Ovary (tissue), 9 donors: ENCODE measurements around the gene THEMIS. TPM values are rescaled to one million over a fixed set of nuclear protein-coding genes. Genes with fewer than 3 reads are reported as not detected.

Experiments
- DNase-seq, 5 donors: peaks; one replicate each; pipeline ENCODE4 v3.0.0-alpha.2; 2019 to 2020
- H3K27ac ChIP-seq, 2 donors: fragments of 200-600 bp; one replicate each; pipeline versions ENCODE4 v1.5.1 to v1.8.0; 2019 to 2022
- H3K27me3 ChIP-seq: fragments of 200-600 bp; one replicate; pipeline ENCODE4 v1.8.0; 2022
- H3K36me3 ChIP-seq: fragments of 200-600 bp; sonication (generic); one replicate; pipeline ENCODE4 v1.5.1; 2019
- H3K4me1 ChIP-seq: one replicate; pipeline ENCODE4 v1.8.1; 2013; ENCODE audit warnings: mild to moderate bottlenecking, moderate library complexity; ENCODE audit not compliant: insufficient read depth
- H3K4me3 ChIP-seq: fragments of 200-600 bp; sonication (generic); one replicate; pipeline ENCODE4 v1.5.1; 2017
- H3K9me3 ChIP-seq, 2 donors: fragments of 200-600 bp in 1 of 2; sonication (generic) in 1 of 2; one replicate each; pipeline versions ENCODE4 v1.5.1 to v1.8.1; 2013 to 2019; ENCODE audit warnings: mild to moderate bottlenecking in 1 of 2, moderate library complexity in 1 of 2
- EP300 ChIP-seq: sonication (generic); formaldehyde crosslinking; IDR thresholded peaks from one replicate; pipeline ENCODE4 v1.6.1; 2017; ENCODE audit warnings: antibody characterized with exemption
- POLR2A ChIP-seq: fragments of 450-650 bp; IDR thresholded peaks from one replicate; pipeline ENCODE4 v1.6.1; 2017; ENCODE audit warnings: antibody characterized with exemption, mild to moderate bottlenecking, moderate library complexity
- WGBS, 3 donors: extraction: QIAGEN DNeasy Blood & Tissue Kit in 1 of 3; methylation state at CpG; one replicate each; pipeline versions ENCODE4 v1.1.5 to v1.1.7; 2013 to 2017; 5-methylcytosine and 5-hydroxymethylcytosine counted together
- intact Hi-C, 4 donors: fragments of 100-400 bp; cut with DNase I; formaldehyde crosslinking; loops; one replicate each; pipeline versions ENCODE4 v1.11.0 to v1.15.1; 2022 to 2023
- polyA plus RNA-seq, 2 donors: library from polyadenylated mRNA; stranded (reverse); fragments of 200-250 nt in 1 of 2; fragments of 350-450 nt in 1 of 2; fragmentation: Illumina TruSeq in 1 of 2; extraction: RNeasy Lipid Tissue Mini Kit (QIAGEN cat#74804) in 1 of 2; gene quantifications; one replicate each; pipeline ENCODE4 v1.2.3, GENCODE V29; 2013 to 2014
- total RNA-seq, 7 donors: library from RNA; depleted of rRNA in 2 of 7; stranded (reverse); fragments of >200 nt in 2 of 7; fragmentation: NEBNext Ultra II Directional in 3 of 7; extraction: Animal tissue kit (Norgen Biotek cat#: 25700) in 3 of 7; gene quantifications; one replicate each; pipeline versions ENCODE4 v1.1.0 to v1.2.4, GENCODE V29; 2016 to 2023
- TF ChIP-seq, protein P1 (sequence below), 3 donors: fragments of 450-650 bp in 2 of 3; fragments of 200-600 bp in 1 of 3; IDR thresholded peaks; one replicate each; pipeline versions ENCODE4 v1.5.1 to v1.8.0; 2016 to 2022; ENCODE audit warnings: antibody characterized with exemption in 3 of 3, mild to moderate bottlenecking in 1 of 3
- donor health status: DM: no; HTN: no; CAD: no; lungs with moderate emphysema.
- donor health status: DM: no; HTN: no; CAD: no.
- donor health status: Bipolar disorder and iron deficiency.
- donor health status: DM: yes; HTN: yes; CAD: no.
- donor health status: DM: no; HTN: no; CAD: no.
- donor health status: DM: yes; HTN: yes; CAD: no.

THEMIS gene
- total and polyA plus RNA-seq, 9 donors: 0.05 to 0.87 (median 0.40) TPM; not detected in 1

DNA sequence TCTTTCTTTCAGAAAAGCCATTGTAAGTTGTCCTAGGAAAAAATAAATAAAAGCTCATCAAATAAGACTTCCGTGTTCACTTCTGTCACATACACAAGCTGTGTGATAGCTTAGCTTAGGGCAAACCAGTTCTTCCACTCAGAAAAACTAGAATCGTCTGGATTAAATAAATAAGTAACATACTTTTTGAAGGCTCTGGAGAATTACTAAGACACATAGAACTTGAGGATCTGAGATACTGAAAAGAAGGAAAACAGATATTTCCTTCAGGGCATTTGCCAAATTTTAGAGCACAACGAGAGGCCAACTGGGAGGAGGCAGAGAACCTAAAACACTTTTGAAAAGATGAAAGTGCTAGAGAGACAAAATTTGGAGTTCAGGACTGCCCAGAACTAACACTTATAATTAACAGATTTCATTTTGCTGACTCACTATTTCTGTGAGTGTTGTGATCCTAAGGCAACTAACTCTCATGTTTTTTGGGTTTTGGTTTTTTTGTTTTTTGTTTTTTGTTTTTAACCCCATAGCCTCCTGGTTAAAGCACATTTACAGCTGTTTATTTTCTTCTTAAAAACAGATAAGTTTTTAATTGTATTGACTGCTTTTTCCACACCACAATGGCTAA is 38.7 kb upstream of the THEMIS start:
- H3K27ac ChIP-seq: peak overlapping the region in 1 of 2 donors; percentile 17
- DNase-seq: no peak
- no peaks in the 10 kb centered on the region for H3K9me3 ChIP-seq
- no peak overlapping the region for H3K4me3 ChIP-seq
- no peaks in the 10 kb centered on the region for H3K27me3 ChIP-seq
- H3K36me3 ChIP-seq: no peaks in the 10 kb centered on the region
- TF ChIP-seq, protein P1, sequence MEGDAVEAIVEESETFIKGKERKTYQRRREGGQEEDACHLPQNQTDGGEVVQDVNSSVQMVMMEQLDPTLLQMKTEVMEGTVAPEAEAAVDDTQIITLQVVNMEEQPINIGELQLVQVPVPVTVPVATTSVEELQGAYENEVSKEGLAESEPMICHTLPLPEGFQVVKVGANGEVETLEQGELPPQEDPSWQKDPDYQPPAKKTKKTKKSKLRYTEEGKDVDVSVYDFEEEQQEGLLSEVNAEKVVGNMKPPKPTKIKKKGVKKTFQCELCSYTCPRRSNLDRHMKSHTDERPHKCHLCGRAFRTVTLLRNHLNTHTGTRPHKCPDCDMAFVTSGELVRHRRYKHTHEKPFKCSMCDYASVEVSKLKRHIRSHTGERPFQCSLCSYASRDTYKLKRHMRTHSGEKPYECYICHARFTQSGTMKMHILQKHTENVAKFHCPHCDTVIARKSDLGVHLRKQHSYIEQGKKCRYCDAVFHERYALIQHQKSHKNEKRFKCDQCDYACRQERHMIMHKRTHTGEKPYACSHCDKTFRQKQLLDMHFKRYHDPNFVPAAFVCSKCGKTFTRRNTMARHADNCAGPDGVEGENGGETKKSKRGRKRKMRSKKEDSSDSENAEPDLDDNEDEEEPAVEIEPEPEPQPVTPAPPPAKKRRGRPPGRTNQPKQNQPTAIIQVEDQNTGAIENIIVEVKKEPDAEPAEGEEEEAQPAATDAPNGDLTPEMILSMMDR (IDR thresholded peaks at IDR 0.05): no peak
- H3K4me1 ChIP-seq: no peaks in the 10 kb centered on the region
- 14 to 23% (median 16%) methylated on average over 3 of the region's 3 CpGs for WGBS, 3 donors
- intact Hi-C loops: no loop called here

DNA sequence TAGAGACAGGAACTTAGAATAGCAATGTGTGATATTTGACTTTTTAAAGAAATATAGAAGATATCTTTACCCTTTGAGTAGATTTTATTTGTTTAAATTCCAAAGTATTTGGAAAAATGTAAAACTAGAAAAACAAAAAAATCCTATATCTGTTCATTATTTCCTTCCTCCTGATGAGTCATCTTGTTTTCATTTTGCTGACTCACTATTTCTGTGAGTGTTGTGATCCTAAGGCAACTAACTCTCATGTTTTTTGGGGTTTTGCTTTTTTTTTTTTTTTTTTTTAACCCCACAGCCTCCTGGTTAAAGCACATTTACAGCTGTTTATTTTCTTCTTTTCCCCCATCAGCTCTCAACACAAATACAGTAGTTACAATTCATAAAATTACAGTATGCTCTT is 37.8 kb upstream of the THEMIS start:
- no peak for DNase-seq
- no peaks in the 10 kb centered on the region for H3K9me3 ChIP-seq
- no peak overlapping the region for H3K4me3 ChIP-seq
- intact Hi-C loops: no loop called here
- no peak overlapping the region for H3K27ac ChIP-seq
- no peaks in the 10 kb centered on the region for H3K36me3 ChIP-seq
- TF ChIP-seq EP300: no peak
- TF ChIP-seq POLR2A: no peak
- TF ChIP-seq, protein P1 (IDR thresholded peaks at IDR 0.05): no peak
- no peaks in the 10 kb centered on the region for H3K27me3 ChIP-seq
- H3K4me1 ChIP-seq: no peaks in the 10 kb centered on the region

DNA sequence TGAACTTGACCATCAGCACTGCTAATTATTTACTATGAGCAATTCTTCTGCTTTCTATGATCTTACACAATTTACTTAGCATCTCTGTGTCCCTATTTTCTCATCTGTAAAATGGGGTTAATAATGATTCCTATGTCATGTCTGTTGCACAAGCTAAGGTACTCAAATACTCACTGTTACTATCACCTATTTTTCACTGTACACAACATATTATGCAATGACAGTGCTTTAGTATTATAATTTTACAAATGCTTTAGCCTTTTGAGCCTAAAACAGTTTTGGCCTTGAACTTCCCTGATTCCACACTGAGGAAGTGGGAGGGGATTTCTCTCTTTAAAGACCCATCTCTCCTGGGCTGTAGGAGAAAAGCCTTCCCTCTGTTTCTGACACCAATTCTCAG is 36.9 kb upstream of the THEMIS start:
- H3K4me1 ChIP-seq: no peaks in the 10 kb centered on the region
- DNase-seq: no peak
- TF ChIP-seq EP300: no peak
- no peak for TF ChIP-seq POLR2A
- TF ChIP-seq, protein P1 (IDR thresholded peaks at IDR 0.05): no peak
- no peaks in the 10 kb centered on the region for H3K27me3 ChIP-seq
- H3K9me3 ChIP-seq: peaks cover 0 to 3% of the 10 kb centered on the region in 2 donors
- H3K27ac ChIP-seq: no peak overlapping the region
- no peak overlapping the region for H3K4me3 ChIP-seq
- intact Hi-C loops: no loop called here
- no peaks in the 10 kb centered on the region for H3K36me3 ChIP-seq

DNA sequence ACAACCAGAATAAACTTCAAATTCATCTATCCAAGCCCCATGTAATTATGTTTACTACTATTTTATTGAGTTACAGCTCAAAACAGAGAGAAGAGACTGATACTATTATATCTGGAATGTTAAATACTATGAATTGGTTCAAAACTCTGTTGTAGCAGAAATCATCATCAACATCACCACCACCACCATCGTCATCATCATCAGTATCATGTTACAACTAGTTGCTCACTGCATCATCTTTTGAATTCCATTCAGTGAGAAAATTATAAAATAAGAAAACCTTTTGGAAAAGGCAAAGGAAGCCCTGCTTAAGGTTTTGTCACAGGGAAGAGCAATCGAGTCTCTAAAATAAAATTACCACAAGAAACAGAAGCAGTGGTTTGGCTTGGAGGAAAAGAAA is 36.2 kb upstream of the THEMIS start:
- WGBS, 3 donors: 71 to 81% (median 72%) methylated on average over 2 of the region's 2 CpGs
- Histone ChIP-seq H3K27me3 (no peaks in the 10 kb centered on the region), H3K4me1 (no peaks in the 10 kb centered on the region), H3K36me3 (no peaks in the 10 kb centered on the region), H3K27ac (no peak overlapping the region), H3K9me3 (peaks cover 0 to 6% of the 10 kb centered on the region in 2 donors), H3K4me3 (no peak overlapping the region)
- no peak for TF ChIP-seq POLR2A
- intact Hi-C loops: no loop called here
- DNase-seq: no peak

DNA sequence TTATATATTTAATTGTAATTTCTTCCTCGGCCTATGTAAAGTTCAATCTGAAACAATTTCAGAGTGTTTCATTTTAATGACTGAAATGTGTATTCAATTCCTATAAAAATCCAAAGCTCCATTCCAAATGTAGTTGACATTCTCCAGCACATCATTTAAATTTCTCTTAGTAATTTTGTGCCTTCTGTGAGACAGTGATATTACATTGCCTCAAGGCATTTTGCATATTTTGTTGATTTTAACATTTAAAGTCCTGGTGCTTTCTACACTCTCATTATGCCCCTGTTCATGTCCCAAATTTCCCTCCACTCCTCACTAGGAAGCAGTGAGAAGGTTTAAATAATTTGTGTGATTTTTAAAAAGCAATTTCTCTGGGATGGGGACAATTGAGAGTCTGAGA is 34.1 kb upstream of the THEMIS start:
- no peak for DNase-seq
- intact Hi-C loops: no loop called here
- TF ChIP-seq EP300: no peak
- TF ChIP-seq, protein P1 (IDR thresholded peaks at IDR 0.05): no peak
- no peak for TF ChIP-seq POLR2A
- no peaks in the 10 kb centered on the region for H3K27me3 ChIP-seq
- H3K36me3 ChIP-seq: no peaks in the 10 kb centered on the region
- H3K4me1 ChIP-seq: no peaks in the 10 kb centered on the region
- H3K9me3 ChIP-seq: peaks cover 0 to 6% of the 10 kb centered on the region in 2 donors
- H3K27ac ChIP-seq: no peak overlapping the region
- WGBS, 3 donors: 83 to 88% (median 87%) methylated on average over 1 of the region's 1 CpG
- no peak overlapping the region for H3K4me3 ChIP-seq
